ENCODE measurements around the gene TSPAN15. TPM values are rescaled to one million over a fixed set of nuclear protein-coding genes. Genes with fewer than 3 reads are reported as not detected.

TSPAN15 gene
- total and polyA plus RNA-seq, 2 of the 4 experiments (the other 2 are of a cell fraction): 0.48 TPM; not detected in 1

GRCh38 chr10:69537449-69537848 is 86.2 kb downstream of the TSPAN15 start:
- Histone ChIP-seq H3K4ac (ENCODE audit: low read depth, low read length) (no peak overlapping the region), H3K27me3 (ENCODE audit: control insufficient read depth, insufficient read depth, low read length) (peaks cover 9% of the 10 kb centered on the region), H3K9me1 (ENCODE audit: insufficient read depth, low read length) (no peaks in the 10 kb centered on the region), H3K79me1 (ENCODE audit: low read depth in 1 of 2, low read length in 2 of 2) (no peaks in the 10 kb centered on the region), H3K4me1 (ENCODE audit: control insufficient read depth, insufficient read depth, low read length) (no peaks in the 10 kb centered on the region), H3K56ac (ENCODE audit: extremely low read depth, insufficient read depth, low read length) (no peak overlapping the region), H4K20me1 (ENCODE audit: insufficient read depth, low read length) (no peaks in the 10 kb centered on the region), H2BK5ac (ENCODE audit: low read depth, low read length, poor library complexity, severe bottlenecking) (no peak overlapping the region), H2BK20ac (ENCODE audit: low read depth, low read length) (no peak overlapping the region), H2AFZ (replicated peaks; ENCODE audit: low read length, poor library complexity) (no peak overlapping the region), H2BK15ac (ENCODE audit: low read depth, low read length) (no peak overlapping the region), H2AK5ac (ENCODE audit: low read depth, low read length) (no peak overlapping the region), H3K4me2 (ENCODE audit: low read depth, low read length) (no peak overlapping the region), H4K91ac (ENCODE audit: insufficient read depth, low read depth, low read length) (no peak overlapping the region), H3K27ac (ENCODE audit: insufficient read depth, low read length) (no peak overlapping the region), H3K36me3 (ENCODE audit: control insufficient read depth, insufficient read depth, low read length) (no peaks in the 10 kb centered on the region), H3K9me3 (ENCODE audit: control insufficient read depth, insufficient read depth, low read length) (peaks cover 4% of the 10 kb centered on the region; the same call in 1 of the 2 replicates), H4K8ac (ENCODE audit: low read depth in 2 of 2, low read length in 2 of 2) (no peak overlapping the region), H3K4me3 (ENCODE audit: insufficient read depth, low read depth, low read length) (no peak overlapping the region), H4K5ac (ENCODE audit: low read depth, low read length) (no peak overlapping the region), H3K23ac (ENCODE audit: low read depth, low read length) (no peak overlapping the region), H3K18ac (ENCODE audit: low read depth, low read length) (no peak overlapping the region), H2BK120ac (ENCODE audit: low read depth, low read length) (no peak overlapping the region), H3K14ac (replicated peaks; ENCODE audit: low read depth, low read length) (no peak overlapping the region), H3K9ac (ENCODE audit: low read depth, low read length) (no peak overlapping the region), H2AK9ac (replicated peaks; ENCODE audit: low read depth, low read length, poor library complexity) (no peak overlapping the region)
- dilution Hi-C loops (cut with HindIII; ENCODE audit: low sequenced_read_pairs, unreplicated experiment) (no loop called here), intact Hi-C loops (cut with micrococcal nuclease) (no loop called here), in situ Hi-C loops (cut with MboI; ENCODE audit: low sequenced_read_pairs) (no loop called here)
- TF ChIP-seq SMC3 (IDR thresholded peaks at IDR 0.05; ENCODE audit: low read depth, low read length) (no peak), FOS (IDR thresholded peaks at IDR 0.05; ENCODE audit: low read depth, low read length) (no peak), CEBPB (IDR thresholded peaks at IDR 0.05; ENCODE audit: low read depth, low read length) (no peak), MAFK (IDR thresholded peaks at IDR 0.05; ENCODE audit: low read depth, low read length) (no peak), MAZ (IDR thresholded peaks at IDR 0.05; ENCODE audit: borderline replicate concordance, low read depth, low read length) (no peak), POLR2A (IDR thresholded peaks at IDR 0.05; ENCODE audit: low read depth, low read length) (no peak), CHD1 (IDR thresholded peaks at IDR 0.05; ENCODE audit: low read depth, low read length) (no peak), RAD21 (IDR thresholded peaks at IDR 0.05; ENCODE audit: low read length) (no peak), NFE2L2 (IDR thresholded peaks at IDR 0.05; ENCODE audit: low read depth, low read length) (no peak), RCOR1 (IDR thresholded peaks at IDR 0.05; ENCODE audit: insufficient replicate concordance, low read length) (no peak), RFX5 (IDR thresholded peaks at IDR 0.05; ENCODE audit: low read depth, low read length) (no peak)
- DNase-seq (no peak), ATAC-seq (ENCODE audit: low read depth) (no peak)
- ChIA-PET CTCF (no interaction called here), POLR2A (ENCODE audit: unreplicated experiment) (no interaction called here)
- WGBS, 2 experiments (ENCODE audit: extremely low coverage in 2 of 2, insufficient read length in 1 of 2): 67% methylated on average over 2 of the region's 6 CpGs; no CpG with 5 or more reads in 1 of the 2 experiments
- BruUV-seq (replicated peaks): no TSS peak
